Nephron (organoid): ENCODE data around the gene PCDHA8.
"Not testable (repeated sequence)": the region's sequence is repeated elsewhere in the genome, so short reads cannot be mapped to it uniquely, and the experiment has no call there.

Experiments used
- H3K27ac Mint-ChIP-seq, 3 experiments: 2 replicates each; pipeline ENCODE4 v1.8.0; 2020; ENCODE audit warnings: mixed read lengths in 3 of 3, mild to moderate bottlenecking in 2 of 3, moderate library complexity in 1 of 3
- H3K27me3 Mint-ChIP-seq: 2 replicates; pipeline ENCODE4 v1.8.0; 2021; ENCODE audit warnings: low read depth, mild to moderate bottlenecking, moderate library complexity, mixed read lengths
- H3K36me3 Mint-ChIP-seq: 2 replicates; pipeline ENCODE4 v1.8.0; 2020; ENCODE audit warnings: low read depth, mixed read lengths
- H3K4me1 Mint-ChIP-seq: 2 replicates; pipeline ENCODE4 v1.8.0; 2020; ENCODE audit warnings: mixed read lengths
- H3K4me3 Mint-ChIP-seq, 3 experiments: 2 replicates each; pipeline ENCODE4 v1.8.0; 2020; ENCODE audit warnings: mild to moderate bottlenecking in 3 of 3, mixed read lengths in 3 of 3, moderate library complexity in 2 of 3
- H3K9me3 Mint-ChIP-seq: 2 replicates; pipeline ENCODE4 v1.8.0; 2020; ENCODE audit warnings: mixed read lengths
- CTCF ChIP-seq, 3 experiments: fragments of 200-600 bp; sonication (generic); IDR thresholded peaks; one replicate each; pipeline ENCODE4 v1.5.0; 2021; ENCODE audit warnings: antibody characterized with exemption in 3 of 3; ENCODE audit not compliant: unreplicated experiment in 3 of 3

The PCDHA8 gene

GRCh38 chr5:140828362-140828737 is 12.6 kb upstream of the PCDHA8 start:
- Mint-ChIP-seq H3K4me3 (peak overlapping the region; percentile 86 to 93 (median 91)), H3K4me1 (peaks cover 10% of the 10 kb centered on the region), H3K27me3 (no peaks in the 10 kb centered on the region), H3K27ac (peak overlapping the region; percentile 80 to 96 (median 93)), H3K36me3 (peaks cover 81% of the 10 kb centered on the region), H3K9me3 (peaks cover 55% of the 10 kb centered on the region)
- peak; percentile 23 to 40 (median 26) for TF ChIP-seq CTCF (IDR thresholded peaks at IDR 0.05; ENCODE audit: unreplicated experiment in 3 of 3)

- peaks cover 88% of the 10 kb centered on the region for H3K36me3 Mint-ChIP-seq
- H3K9me3 Mint-ChIP-seq = peaks cover 58% of the 10 kb centered on the region
- peaks cover 10% of the 10 kb centered on the region for H3K4me1 Mint-ChIP-seq
- not testable (repeated sequence) for H3K27me3 Mint-ChIP-seq, H3K4me3 Mint-ChIP-seq, H3K27ac Mint-ChIP-seq
These were observed 11.2 kb upstream of the PCDHA8 start for GRCh38 chr5:140829511-140830501.

GRCh38 chr5:140833993-140834392 is 7.0 kb upstream of the PCDHA8 start, which contains the start of gene PCDHA7:
Gene PCDHA7 (plus strand): TSS chr5:140834269. CDS start chr5:140834384, 115 bp downstream.
- Mint-ChIP-seq H3K36me3 (peaks cover 85% of the 10 kb centered on the region), H3K27me3 (no peaks in the 10 kb centered on the region), H3K9me3 (peaks cover 53% of the 10 kb centered on the region), H3K4me3 (no peak within 1 kb of the TSS), H3K4me1 (no peaks in the 10 kb centered on the region), H3K27ac (no peak within 1 kb of the TSS)
- TF ChIP-seq CTCF (IDR thresholded peaks at IDR 0.05; ENCODE audit: unreplicated experiment in 3 of 3) = no peak

GRCh38 chr5:140834439-140835008 is 6.5 kb upstream of the PCDHA8 start:
- Mint-ChIP-seq H3K9me3 (peaks cover 52% of the 10 kb centered on the region), H3K36me3 (peaks cover 84% of the 10 kb centered on the region)
- H3K4me3 Mint-ChIP-seq, H3K27ac Mint-ChIP-seq, H3K27me3 Mint-ChIP-seq, H3K4me1 Mint-ChIP-seq: not testable (repeated sequence)

GRCh38 chr5:140835622-140836510 is 5.1 kb upstream of the PCDHA8 start:
- no peak for TF ChIP-seq CTCF (IDR thresholded peaks at IDR 0.05; ENCODE audit: unreplicated experiment in 3 of 3)
- Mint-ChIP-seq H3K27me3 (no peaks in the 10 kb centered on the region), H3K9me3 (peaks cover 61% of the 10 kb centered on the region), H3K36me3 (peaks cover 89% of the 10 kb centered on the region), H3K27ac (no peak overlapping the region), H3K4me1 (no peaks in the 10 kb centered on the region), H3K4me3 (no peak overlapping the region)

- Mint-ChIP-seq H3K36me3 (peaks cover 86% of the 10 kb centered on the region), H3K27me3 (no peaks in the 10 kb centered on the region), H3K4me1 (no peaks in the 10 kb centered on the region), H3K27ac (no peak overlapping the region), H3K9me3 (peaks cover 56% of the 10 kb centered on the region), H3K4me3 (no peak overlapping the region)
- TF ChIP-seq CTCF (IDR thresholded peaks at IDR 0.05; ENCODE audit: unreplicated experiment in 3 of 3) = no peak
These were observed 2.1 kb downstream of the PCDHA8 start for GRCh38 chr5:140842798-140843733.

- Mint-ChIP-seq H3K9me3 (peaks cover 54% of the 10 kb centered on the region), H3K36me3 (peaks cover 78% of the 10 kb centered on the region)
- not testable (repeated sequence) for H3K4me3 Mint-ChIP-seq, H3K4me1 Mint-ChIP-seq, H3K27ac Mint-ChIP-seq, H3K27me3 Mint-ChIP-seq
These were observed 7.4 kb downstream of the PCDHA8 start, which contains the start of gene PCDHA9 for GRCh38 chr5:140848139-140849102. Gene PCDHA9 (plus strand): TSS chr5:140848382. CDS start chr5:140848496, 114 bp downstream.
